Ishikawa (cell line): Measurements from ENCODE around the gene FUT4.

ENCODE experiments used
- CEBPB ChIP-seq: IDR thresholded peaks from 2 replicates; pipeline ENCODE4 v1.6.1; 2012
- CREB1 ChIP-seq: IDR thresholded peaks from 2 replicates; pipeline ENCODE4 v1.6.1; 2012; ENCODE audit warnings: low read depth
- EGR1 ChIP-seq: IDR thresholded peaks from 2 replicates; pipeline ENCODE4 v1.6.1; 2012
- EP300 ChIP-seq: IDR thresholded peaks from 2 replicates; pipeline ENCODE4 v1.6.1; 2012; ENCODE audit warnings: borderline replicate concordance
- FOXM1 ChIP-seq: IDR thresholded peaks from 2 replicates; pipeline ENCODE4 v1.6.1; 2012; ENCODE audit warnings: low read depth, borderline replicate concordance
- MAX ChIP-seq: IDR thresholded peaks from 2 replicates; pipeline ENCODE4 v1.6.1; 2012
- NFIC ChIP-seq: IDR thresholded peaks from 2 replicates; pipeline ENCODE4 v1.6.1; 2012
- RAD21 ChIP-seq: IDR thresholded peaks from 2 replicates; pipeline ENCODE4 v1.6.1; 2012; ENCODE audit warnings: low read depth
- REST ChIP-seq: IDR thresholded peaks from 2 replicates; pipeline ENCODE4 v1.6.1; 2012; ENCODE audit warnings: low read depth, mild to moderate bottlenecking
- TAF1 ChIP-seq: IDR thresholded peaks from 2 replicates; pipeline ENCODE4 v1.6.1; 2012; ENCODE audit warnings: low read depth, mild to moderate bottlenecking
- TCF12 ChIP-seq: IDR thresholded peaks from 2 replicates; pipeline ENCODE4 v1.6.1; 2012; ENCODE audit warnings: low read depth
- TEAD4 ChIP-seq: IDR thresholded peaks from 2 replicates; pipeline ENCODE4 v1.6.1; 2012
- USF1 ChIP-seq: IDR thresholded peaks from 2 replicates; pipeline ENCODE4 v1.6.1; 2012
- YY1 ChIP-seq: IDR thresholded peaks from 2 replicates; pipeline ENCODE4 v1.6.1; 2012; ENCODE audit warnings: low read depth
- ZBTB7A ChIP-seq: IDR thresholded peaks from 2 replicates; pipeline ENCODE4 v1.6.1; 2012; ENCODE audit warnings: low read depth

The FUT4 gene

GRCh38 chr11:94581926-94582325 is 38.2 kb downstream of the FUT4 start:
- TF ChIP-seq EGR1 (no peak), CEBPB (no peak), USF1 (no peak), TCF12 (no peak), YY1 (no peak), FOXM1 (no peak), TEAD4 (no peak), RAD21 (no peak), MAX (no peak), REST (no peak), CREB1 (no peak), EP300 (no peak), ZBTB7A (no peak)

- TF ChIP-seq TAF1 = no peak
- no peak for TF ChIP-seq NFIC
- no peak for TF ChIP-seq EP300
These were observed 39.6 kb downstream of the FUT4 start for GRCh38 chr11:94583213-94583865.

- TF ChIP-seq EP300 (no peak), CREB1 (no peak), MAX (no peak)
These were observed 40.3 kb downstream of the FUT4 start for GRCh38 chr11:94583866-94584500.

- TF ChIP-seq YY1 = no peak
- TF ChIP-seq USF1 = no peak
- no peak for TF ChIP-seq RAD21
- no peak for TF ChIP-seq TCF12
- no peak for TF ChIP-seq CREB1
- no peak for TF ChIP-seq EP300
These were observed 41.3 kb downstream of the FUT4 start for GRCh38 chr11:94584978-94585377.

GRCh38 chr11:94585399-94585798 is 41.7 kb downstream of the FUT4 start:
- TF ChIP-seq USF1 = no peak
- TF ChIP-seq CEBPB = no peak
- no peak for TF ChIP-seq MAX
- TF ChIP-seq TAF1 = no peak
- TF ChIP-seq REST = no peak
- TF ChIP-seq CREB1 = no peak
- TF ChIP-seq TCF12 = no peak
- no peak for TF ChIP-seq FOXM1
- no peak for TF ChIP-seq EP300
- TF ChIP-seq YY1 = no peak
- no peak for TF ChIP-seq ZBTB7A

- TF ChIP-seq TCF12 = no peak
These were observed 42.8 kb downstream of the FUT4 start for GRCh38 chr11:94586546-94586945.
